ENCODE results near the gene OGFOD3. TPM values are rescaled to one million over a fixed set of nuclear protein-coding genes. Genes with fewer than 3 reads are reported as not detected.

OGFOD3 gene
- total RNA-seq, 1 donor from 2014 or later, result 35.6 TPM

DNA sequence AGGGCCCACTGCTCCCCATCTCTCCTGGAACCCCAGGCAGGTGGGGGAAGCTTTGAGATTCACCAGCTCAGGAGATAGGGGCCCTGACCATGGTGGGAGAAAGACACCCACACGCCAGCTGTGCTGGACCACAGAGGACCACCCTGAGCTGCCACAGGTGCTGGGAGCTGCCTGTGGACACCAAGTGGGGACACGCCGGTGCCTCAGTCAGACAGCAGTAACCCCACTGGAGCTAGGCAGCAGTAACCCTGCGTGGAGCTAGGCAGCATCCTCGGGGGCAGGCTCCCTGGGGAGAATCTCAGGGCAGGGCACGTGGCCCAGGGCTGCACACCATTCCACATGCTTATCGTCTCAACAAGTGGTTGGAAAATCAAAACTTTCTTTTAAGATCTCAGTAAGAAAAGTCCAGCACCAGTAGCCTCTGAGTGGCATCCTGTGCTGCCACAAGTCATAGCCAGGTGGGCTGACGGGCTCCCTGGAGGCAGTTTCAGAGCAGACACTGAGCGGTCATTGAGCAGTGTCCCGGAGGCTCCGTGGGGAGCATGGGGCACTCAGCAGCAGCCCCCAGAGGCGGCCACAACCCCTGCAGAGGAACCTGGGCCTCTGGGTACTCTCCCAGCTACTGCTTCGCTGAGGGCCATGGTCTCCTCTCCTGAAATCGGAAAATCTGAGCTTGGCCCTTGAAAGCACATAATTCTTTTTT lies 8.2 kb downstream of the OGFOD3 start:
- no peak overlapping the region for H3K27ac Mint-ChIP-seq (ENCODE audit: unreplicated experiment)
- H3K4me3 Mint-ChIP-seq, result no peak overlapping the region
- H3K9me3 Mint-ChIP-seq, result no peaks in the 10 kb centered on the region
- no peak for TF ChIP-seq CTCF (conservative IDR thresholded peaks at IDR 0.05)
- no peaks in the 10 kb centered on the region for H3K36me3 Mint-ChIP-seq (ENCODE audit: low read depth)
- no peak for DNase-seq (ENCODE audit: low read depth, low spot score)
- peaks cover 7% of the 10 kb centered on the region for H3K4me1 Mint-ChIP-seq
- H3K27me3 Mint-ChIP-seq (ENCODE audit: low read depth), result no peaks in the 10 kb centered on the region

DNA sequence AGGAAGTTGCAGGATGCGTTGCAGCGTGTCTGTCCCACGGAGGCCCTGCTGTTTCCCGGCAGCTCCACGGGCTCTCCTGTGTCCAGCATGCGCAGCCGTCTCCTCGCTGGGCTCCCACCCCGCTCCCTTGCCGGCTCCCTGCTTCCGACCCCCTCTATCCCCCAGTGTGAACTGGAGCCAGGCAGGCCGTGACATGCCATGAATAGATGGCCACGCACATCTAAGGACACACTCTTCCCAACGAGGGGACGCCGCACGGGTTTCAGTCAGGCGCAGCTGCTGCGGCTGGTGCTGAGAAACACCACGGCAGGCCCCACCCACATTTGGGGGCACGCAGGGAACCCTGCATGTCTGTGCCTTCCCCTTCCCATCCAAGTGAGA lies 9.5 kb downstream of the OGFOD3 start:
- no peaks in the 10 kb centered on the region for H3K36me3 Mint-ChIP-seq (ENCODE audit: low read depth)
- DNase-seq (ENCODE audit: low read depth, low spot score), result no peak
- TF ChIP-seq CTCF (conservative IDR thresholded peaks at IDR 0.05), result no peak
- H3K4me3 Mint-ChIP-seq, result no peak overlapping the region
- no peaks in the 10 kb centered on the region for H3K27me3 Mint-ChIP-seq (ENCODE audit: low read depth)
- H3K27ac Mint-ChIP-seq (ENCODE audit: unreplicated experiment), result no peak overlapping the region
- H3K4me1 Mint-ChIP-seq, result no peaks in the 10 kb centered on the region
- H3K9me3 Mint-ChIP-seq, result no peaks in the 10 kb centered on the region

DNA sequence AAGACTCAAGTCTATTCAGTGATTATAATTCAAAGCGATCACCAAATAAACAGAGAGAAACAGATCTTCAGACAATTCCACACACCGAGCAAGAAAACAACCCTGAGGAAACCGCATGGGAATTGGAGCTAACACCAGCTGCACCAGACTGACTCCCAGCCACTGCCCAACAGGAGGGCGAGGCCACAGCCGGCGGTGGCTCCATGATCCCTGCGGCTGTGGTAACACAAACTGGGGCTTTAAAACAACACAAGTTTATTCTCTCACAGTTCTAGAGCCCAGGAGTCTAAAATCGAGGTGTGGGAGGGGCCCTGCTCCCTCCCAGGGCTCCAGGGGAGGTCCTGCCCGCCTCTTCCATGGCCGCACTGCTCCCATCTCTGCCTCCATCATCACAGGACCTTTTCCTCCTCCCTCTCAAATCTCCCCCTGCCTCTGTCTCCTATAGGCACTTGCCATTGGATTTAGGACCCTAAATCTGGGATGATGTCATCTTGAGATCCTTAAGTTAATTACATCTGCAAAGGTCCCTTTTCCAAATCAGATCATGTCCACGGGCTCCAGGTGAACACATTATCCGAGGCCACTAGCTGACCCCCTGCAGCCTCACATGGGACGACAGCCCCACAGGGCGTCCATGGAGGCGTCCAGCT lies 10.0 kb downstream of the OGFOD3 start:
- peak overlapping the region; percentile 83 for H3K27ac Mint-ChIP-seq (ENCODE audit: unreplicated experiment)
- no peak for DNase-seq (ENCODE audit: low read depth, low spot score)
- no peaks in the 10 kb centered on the region for H3K27me3 Mint-ChIP-seq (ENCODE audit: low read depth)
- H3K9me3 Mint-ChIP-seq, result no peaks in the 10 kb centered on the region
- TF ChIP-seq CTCF (conservative IDR thresholded peaks at IDR 0.05), result no peak
- H3K4me1 Mint-ChIP-seq, result no peaks in the 10 kb centered on the region
- H3K36me3 Mint-ChIP-seq (ENCODE audit: low read depth), result no peaks in the 10 kb centered on the region
- H3K4me3 Mint-ChIP-seq, result no peak overlapping the region

DNA sequence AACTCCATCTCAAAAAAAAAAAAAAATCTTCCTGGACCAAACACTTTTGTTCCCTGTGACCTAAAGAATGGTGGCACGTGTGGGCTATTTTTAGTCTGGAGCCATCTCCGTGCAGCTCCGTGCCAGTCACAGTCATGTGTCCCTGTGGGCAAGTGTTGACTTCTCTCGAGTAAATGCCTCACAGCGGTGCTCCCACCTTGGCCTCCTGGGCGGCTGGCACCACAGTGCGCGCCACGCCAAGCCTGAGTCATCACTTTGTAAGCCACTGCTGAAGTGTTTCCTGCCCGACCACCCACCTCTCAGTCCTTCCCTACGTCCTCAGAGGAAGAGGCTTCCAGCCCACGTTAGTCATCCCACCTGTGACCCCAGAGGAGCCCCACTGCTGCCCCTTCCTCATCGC lies 11.1 kb downstream of the OGFOD3 start:
- TF ChIP-seq CTCF (conservative IDR thresholded peaks at IDR 0.05), result no peak
- Mint-ChIP-seq H3K4me1 (no peaks in the 10 kb centered on the region), H3K27me3 (ENCODE audit: low read depth) (no peaks in the 10 kb centered on the region), H3K4me3 (no peak overlapping the region), H3K36me3 (ENCODE audit: low read depth) (no peaks in the 10 kb centered on the region), H3K9me3 (no peaks in the 10 kb centered on the region), H3K27ac (ENCODE audit: unreplicated experiment) (no peak overlapping the region)
- no peak for DNase-seq (ENCODE audit: low read depth, low spot score)

GRCh38 chr17:82406131-82406671 lies 12.2 kb downstream of the OGFOD3 start:
- TF ChIP-seq CTCF (conservative IDR thresholded peaks at IDR 0.05), result no peak
- H3K36me3 Mint-ChIP-seq (ENCODE audit: low read depth), result no peaks in the 10 kb centered on the region
- no peaks in the 10 kb centered on the region for H3K4me1 Mint-ChIP-seq
- no peak for DNase-seq (ENCODE audit: low read depth, low spot score)
- no peak overlapping the region for H3K27ac Mint-ChIP-seq (ENCODE audit: unreplicated experiment)
- H3K9me3 Mint-ChIP-seq, result no peaks in the 10 kb centered on the region
- no peaks in the 10 kb centered on the region for H3K27me3 Mint-ChIP-seq (ENCODE audit: low read depth)
- H3K4me3 Mint-ChIP-seq, result no peak overlapping the region
